HepG2 (cell line): ENCODE data around the gene RNF135. TPM values are rescaled to one million over a fixed set of nuclear protein-coding genes. Genes with fewer than 3 reads are reported as not detected.

Experiments used
- AHR ChIP-seq: IDR thresholded peaks from 2 replicates; pipeline ENCODE4 v1.6.1; 2018; ENCODE audit warnings: missing genetic modification reagents, missing compliant biosample characterization
- BORCS8-MEF2B ChIP-seq: sonication (generic); formaldehyde crosslinking; IDR thresholded peaks from 2 replicates; pipeline ENCODE4 v1.8.0; 2022; ENCODE audit warnings: mild to moderate bottlenecking, missing genetic modification reagents
- ELF3 ChIP-seq: IDR thresholded peaks from 2 replicates; pipeline ENCODE4 v1.6.1; 2016; ENCODE audit warnings: missing genetic modification reagents, missing compliant biosample characterization
- HNRNPLL ChIP-seq: fragments of 200-400 bp; formaldehyde crosslinking; IDR thresholded peaks from 2 replicates; pipeline ENCODE4 v1.6.1; 2017; ENCODE audit warnings: mild to moderate bottlenecking, low read depth, low read length; ENCODE audit not compliant: poor library complexity, severe bottlenecking
- KLF11 ChIP-seq: IDR thresholded peaks from 2 replicates; pipeline ENCODE4 v1.6.1; 2016; ENCODE audit warnings: missing compliant biosample characterization
- MIER3 ChIP-seq: IDR thresholded peaks from 2 replicates; pipeline ENCODE4 v1.6.1; 2016; ENCODE audit warnings: missing compliant biosample characterization, borderline replicate concordance
- NFE2L2 ChIP-seq: fragments of 150-350 bp; IDR thresholded peaks from 2 replicates; pipeline ENCODE4 v1.6.1; 2014; ENCODE audit warnings: low read length
- SRY ChIP-seq: sonication (generic); formaldehyde crosslinking; IDR thresholded peaks from 2 replicates; pipeline ENCODE4 v1.8.0; 2022; ENCODE audit warnings: mild to moderate bottlenecking, missing genetic modification reagents
- TEAD3 ChIP-seq: optimal IDR thresholded peaks from 2 replicates; pipeline ENCODE3; 2016; ENCODE audit warnings: borderline replicate concordance
- ZBTB7A ChIP-seq: sonication (generic); formaldehyde crosslinking; IDR thresholded peaks from 2 replicates; pipeline ENCODE4 v1.8.0; 2022; ENCODE audit warnings: mild to moderate bottlenecking, missing genetic modification reagents
- ZNF510 ChIP-seq: sonication (generic); formaldehyde crosslinking; IDR thresholded peaks from 2 replicates; pipeline ENCODE4 v1.4.0; 2020; ENCODE audit warnings: low read depth, mild to moderate bottlenecking, missing genetic modification reagents
- ZNF670 ChIP-seq: sonication (generic); formaldehyde crosslinking; IDR thresholded peaks from 2 replicates; pipeline ENCODE4 v1.8.0; 2022; ENCODE audit warnings: mild to moderate bottlenecking, missing genetic modification reagents, borderline replicate concordance
- ZNF816 ChIP-seq: sonication (generic); formaldehyde crosslinking; IDR thresholded peaks from 2 replicates; pipeline ENCODE4 v1.8.0; 2022; ENCODE audit warnings: missing genetic modification reagents, mild to moderate bottlenecking, borderline replicate concordance
- polyA plus RNA-seq, 8 experiments: library from polyadenylated mRNA; depleted of rRNA in 3 of 8; stranded (reverse) in 7 of 8; unstranded in 1 of 8; fragments of >200 nt; fragmentation: Illumina TruSeq in 4 of 8; extraction: Trizol in 4 of 8; gene quantifications; 2 replicates each; pipeline versions ENCODE4 v1.2.1 to v1.2.3, GENCODE V29; 2011 to 2016; ENCODE audit warnings: low read depth in 4 of 8, missing spikeins in 1 of 8, mixed read lengths in 1 of 8; ENCODE audit not compliant: insufficient read depth in 1 of 8
- total RNA-seq, 5 experiments: library from RNA; depleted of rRNA; stranded (reverse); fragments of >200 nt; fragmentation: Illumina TruSeq; extraction: Trizol; gene quantifications; 2 replicates each; pipeline ENCODE4 v1.2.3, GENCODE V29; 2016; ENCODE audit warnings: low read depth in 1 of 5
- TF ChIP-seq, protein P1 (sequence below): sonication (generic); formaldehyde crosslinking; IDR thresholded peaks from 2 replicates; pipeline ENCODE4 v1.4.0; 2020; ENCODE audit warnings: missing genetic modification reagents
- TF ChIP-seq, protein P2 (sequence below): sonication (generic); formaldehyde crosslinking; IDR thresholded peaks from 2 replicates; pipeline ENCODE4 v1.8.0; 2022; ENCODE audit warnings: missing genetic modification reagents, low read depth, mild to moderate bottlenecking, borderline replicate concordance
- TF ChIP-seq, protein P3 (sequence below): sonication (generic); formaldehyde crosslinking; IDR thresholded peaks from 2 replicates; pipeline ENCODE4 v1.8.0; 2022; ENCODE audit warnings: mild to moderate bottlenecking, missing genetic modification reagents, borderline replicate concordance
- TF ChIP-seq, protein P4 (sequence below): sonication (generic); formaldehyde crosslinking; IDR thresholded peaks from 2 replicates; pipeline ENCODE4 v1.5.1; 2020; ENCODE audit warnings: mild to moderate bottlenecking, missing genetic modification reagents, borderline replicate concordance

RNF135 gene
- total and polyA plus RNA-seq, 2 of the 13 experiments (the other 11 are each of a cell fraction or from before 2014, with no cell fraction given), result not detected

DNA sequence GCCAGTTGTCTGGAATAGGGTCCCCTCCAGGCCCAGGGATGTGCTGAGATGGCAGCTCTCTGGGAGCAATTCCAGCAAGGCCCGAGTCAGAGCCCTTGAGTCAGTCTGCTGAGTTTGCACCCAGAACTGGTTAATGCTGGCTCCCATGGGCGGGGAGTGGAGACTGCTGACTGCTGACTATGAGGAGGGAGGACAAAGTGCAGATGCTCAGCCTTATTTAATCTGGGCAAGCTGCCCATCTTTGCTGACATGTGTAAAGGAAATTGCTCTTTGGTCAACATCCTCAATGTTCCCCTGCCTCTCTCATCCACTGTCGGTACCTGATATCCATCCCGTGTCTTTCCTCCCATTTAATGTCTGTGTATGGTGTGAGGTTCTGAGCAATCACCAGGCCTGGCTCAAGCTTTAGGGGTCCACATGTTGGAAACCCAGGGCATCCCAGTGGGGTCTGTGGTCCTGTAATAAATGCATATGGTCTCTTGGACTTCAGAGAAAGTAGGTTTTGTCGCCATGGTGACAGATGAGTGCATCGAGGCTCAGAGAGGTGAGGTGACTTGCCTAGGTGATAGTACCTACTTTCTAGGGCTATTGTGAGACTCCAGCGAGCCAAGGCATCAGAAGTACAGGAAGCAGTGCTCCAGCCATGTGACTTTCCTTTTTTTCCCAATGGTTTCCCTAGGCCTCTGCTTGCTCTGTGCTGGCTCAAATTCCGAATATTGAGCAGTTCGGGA lies 20.0 kb upstream of the RNF135 start (continued):
- TF ChIP-seq, protein P1, sequence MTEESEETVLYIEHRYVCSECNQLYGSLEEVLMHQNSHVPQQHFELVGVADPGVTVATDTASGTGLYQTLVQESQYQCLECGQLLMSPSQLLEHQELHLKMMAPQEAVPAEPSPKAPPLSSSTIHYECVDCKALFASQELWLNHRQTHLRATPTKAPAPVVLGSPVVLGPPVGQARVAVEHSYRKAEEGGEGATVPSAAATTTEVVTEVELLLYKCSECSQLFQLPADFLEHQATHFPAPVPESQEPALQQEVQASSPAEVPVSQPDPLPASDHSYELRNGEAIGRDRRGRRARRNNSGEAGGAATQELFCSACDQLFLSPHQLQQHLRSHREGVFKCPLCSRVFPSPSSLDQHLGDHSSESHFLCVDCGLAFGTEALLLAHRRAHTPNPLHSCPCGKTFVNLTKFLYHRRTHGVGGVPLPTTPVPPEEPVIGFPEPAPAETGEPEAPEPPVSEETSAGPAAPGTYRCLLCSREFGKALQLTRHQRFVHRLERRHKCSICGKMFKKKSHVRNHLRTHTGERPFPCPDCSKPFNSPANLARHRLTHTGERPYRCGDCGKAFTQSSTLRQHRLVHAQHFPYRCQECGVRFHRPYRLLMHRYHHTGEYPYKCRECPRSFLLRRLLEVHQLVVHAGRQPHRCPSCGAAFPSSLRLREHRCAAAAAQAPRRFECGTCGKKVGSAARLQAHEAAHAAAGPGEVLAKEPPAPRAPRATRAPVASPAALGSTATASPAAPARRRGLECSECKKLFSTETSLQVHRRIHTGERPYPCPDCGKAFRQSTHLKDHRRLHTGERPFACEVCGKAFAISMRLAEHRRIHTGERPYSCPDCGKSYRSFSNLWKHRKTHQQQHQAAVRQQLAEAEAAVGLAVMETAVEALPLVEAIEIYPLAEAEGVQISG (CRISPR knock-in tag), result no peak
- TF ChIP-seq HNRNPLL (no peak), ZNF510 (no peak), ZNF670 (CRISPR knock-in tag) (no peak), ZNF816 (CRISPR knock-in tag) (no peak), TEAD3 (peak; percentile 34), MIER3 (CRISPR knock-in tag) (peak; percentile 42; the same call in 1 of the 2 replicates), ELF3 (peak; percentile 57; the same call in 1 of the 2 replicates), ZBTB7A (CRISPR knock-in tag) (no peak), SRY (CRISPR knock-in tag) (no peak), BORCS8-MEF2B (CRISPR knock-in tag) (no peak), NFE2L2 (0 out of 2 replicates have a peak, but pooled peaks have one; percentile 4), KLF11 (CRISPR knock-in tag) (no peak), AHR (CRISPR knock-in tag) (no peak)
- TF ChIP-seq, protein P2, sequence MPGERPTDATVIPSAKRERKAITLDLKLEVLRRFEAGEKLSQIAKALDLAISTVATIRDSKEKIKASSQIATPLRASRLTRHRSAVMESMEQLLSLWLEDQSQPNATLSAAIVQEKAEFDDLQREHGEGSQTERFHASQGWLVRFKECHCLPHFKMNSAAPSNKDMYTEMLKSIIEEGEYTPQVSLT, result no peak
- TF ChIP-seq, protein P3, sequence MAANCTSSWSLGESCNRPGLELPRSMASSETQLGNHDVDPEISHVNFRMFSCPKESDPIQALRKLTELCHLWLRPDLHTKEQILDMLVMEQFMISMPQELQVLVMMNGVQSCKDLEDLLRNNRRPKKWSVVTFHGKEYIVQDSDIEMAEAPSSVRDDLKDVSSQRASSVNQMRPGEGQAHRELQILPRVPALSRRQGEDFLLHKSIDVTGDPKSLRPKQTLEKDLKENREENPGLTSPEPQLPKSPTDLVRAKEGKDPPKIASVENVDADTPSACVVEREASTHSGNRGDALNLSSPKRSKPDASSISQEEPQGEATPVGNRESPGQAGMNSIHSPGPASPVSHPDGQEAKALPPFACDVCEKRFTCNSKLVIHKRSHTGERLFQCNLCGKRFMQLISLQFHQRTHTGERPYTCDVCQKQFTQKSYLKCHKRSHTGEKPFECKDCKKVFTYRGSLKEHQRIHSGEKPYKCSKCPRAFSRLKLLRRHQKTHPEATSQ (CRISPR knock-in tag), result no peak
- TF ChIP-seq, protein P4, sequence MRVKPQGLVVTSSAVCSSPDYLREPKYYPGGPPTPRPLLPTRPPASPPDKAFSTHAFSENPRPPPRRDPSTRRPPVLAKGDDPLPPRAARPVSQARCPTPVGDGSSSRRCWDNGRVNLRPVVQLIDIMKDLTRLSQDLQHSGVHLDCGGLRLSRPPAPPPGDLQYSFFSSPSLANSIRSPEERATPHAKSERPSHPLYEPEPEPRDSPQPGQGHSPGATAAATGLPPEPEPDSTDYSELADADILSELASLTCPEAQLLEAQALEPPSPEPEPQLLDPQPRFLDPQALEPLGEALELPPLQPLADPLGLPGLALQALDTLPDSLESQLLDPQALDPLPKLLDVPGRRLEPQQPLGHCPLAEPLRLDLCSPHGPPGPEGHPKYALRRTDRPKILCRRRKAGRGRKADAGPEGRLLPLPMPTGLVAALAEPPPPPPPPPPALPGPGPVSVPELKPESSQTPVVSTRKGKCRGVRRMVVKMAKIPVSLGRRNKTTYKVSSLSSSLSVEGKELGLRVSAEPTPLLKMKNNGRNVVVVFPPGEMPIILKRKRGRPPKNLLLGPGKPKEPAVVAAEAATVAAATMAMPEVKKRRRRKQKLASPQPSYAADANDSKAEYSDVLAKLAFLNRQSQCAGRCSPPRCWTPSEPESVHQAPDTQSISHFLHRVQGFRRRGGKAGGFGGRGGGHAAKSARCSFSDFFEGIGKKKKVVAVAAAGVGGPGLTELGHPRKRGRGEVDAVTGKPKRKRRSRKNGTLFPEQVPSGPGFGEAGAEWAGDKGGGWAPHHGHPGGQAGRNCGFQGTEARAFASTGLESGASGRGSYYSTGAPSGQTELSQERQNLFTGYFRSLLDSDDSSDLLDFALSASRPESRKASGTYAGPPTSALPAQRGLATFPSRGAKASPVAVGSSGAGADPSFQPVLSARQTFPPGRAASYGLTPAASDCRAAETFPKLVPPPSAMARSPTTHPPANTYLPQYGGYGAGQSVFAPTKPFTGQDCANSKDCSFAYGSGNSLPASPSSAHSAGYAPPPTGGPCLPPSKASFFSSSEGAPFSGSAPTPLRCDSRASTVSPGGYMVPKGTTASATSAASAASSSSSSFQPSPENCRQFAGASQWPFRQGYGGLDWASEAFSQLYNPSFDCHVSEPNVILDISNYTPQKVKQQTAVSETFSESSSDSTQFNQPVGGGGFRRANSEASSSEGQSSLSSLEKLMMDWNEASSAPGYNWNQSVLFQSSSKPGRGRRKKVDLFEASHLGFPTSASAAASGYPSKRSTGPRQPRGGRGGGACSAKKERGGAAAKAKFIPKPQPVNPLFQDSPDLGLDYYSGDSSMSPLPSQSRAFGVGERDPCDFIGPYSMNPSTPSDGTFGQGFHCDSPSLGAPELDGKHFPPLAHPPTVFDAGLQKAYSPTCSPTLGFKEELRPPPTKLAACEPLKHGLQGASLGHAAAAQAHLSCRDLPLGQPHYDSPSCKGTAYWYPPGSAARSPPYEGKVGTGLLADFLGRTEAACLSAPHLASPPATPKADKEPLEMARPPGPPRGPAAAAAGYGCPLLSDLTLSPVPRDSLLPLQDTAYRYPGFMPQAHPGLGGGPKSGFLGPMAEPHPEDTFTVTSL (CRISPR knock-in tag), result no peak
